Esophagus squamous epithelium (tissue), 5 donors: ENCODE results near the gene COPZ1. TPM values are rescaled to one million over a fixed set of nuclear protein-coding genes. Genes with fewer than 3 reads are reported as not detected.

Experiments used
- DNase-seq: peaks from one replicate; lab custom pipeline; 2025; lab: John Stamatoyannopoulos, UW
- H3K27ac ChIP-seq, 4 donors: fragments of 200-600 bp; sonication (generic); one replicate each; pipeline ENCODE4 v1.5.1; 2016 to 2019; ENCODE audit warnings: mild to moderate bottlenecking in 1 of 4
- H3K27me3 ChIP-seq, 4 donors: fragments of 200-600 bp; sonication (generic); 1 replicate in 3 of 4; 2 replicates in 1 of 4; pipeline versions ENCODE4 v1.5.1 to v1.6.0; 2017 to 2021; ENCODE audit warnings: antibody characterized with exemption in 1 of 4
- H3K36me3 ChIP-seq, 3 donors: fragments of 200-600 bp; sonication (generic); one replicate each; pipeline ENCODE4 v1.5.1; 2016 to 2019
- H3K4me1 ChIP-seq, 3 donors: fragments of 200-600 bp; sonication (generic); one replicate each; pipeline ENCODE4 v1.5.1; 2017 to 2019
- H3K4me3 ChIP-seq, 4 donors: fragments of 200-600 bp; sonication (generic); 1 replicate in 3 of 4; 2 replicates in 1 of 4; pipeline ENCODE4 v1.5.1; 2016 to 2019; ENCODE audit warnings: mild to moderate bottlenecking in 2 of 4, moderate library complexity in 1 of 4
- H3K9me3 ChIP-seq, 3 donors: fragments of 200-600 bp; sonication (generic); one replicate each; pipeline ENCODE4 v1.5.1; 2016 to 2019
- POLR2A ChIP-seq, 4 donors: fragments of 450-650 bp; IDR thresholded peaks; one replicate each; pipeline ENCODE4 v1.6.1; 2017; ENCODE audit warnings: antibody characterized with exemption in 4 of 4, mild to moderate bottlenecking in 4 of 4, moderate library complexity in 3 of 4
- WGBS, 2 donors: methylation state at CpG; one replicate each; pipeline ENCODE4 v1.1.5; 2018; 5-methylcytosine and 5-hydroxymethylcytosine counted together
- intact Hi-C: fragments of 100-400 bp; cut with DNase I; formaldehyde crosslinking; loops from one replicate; pipeline ENCODE4 v1.15.0; 2022
- total RNA-seq, 4 donors: library from RNA; depleted of rRNA; stranded (reverse); fragments of >200 nt; gene quantifications; one replicate each; pipeline ENCODE4 v1.1.0, GENCODE V29; 2016
- TF ChIP-seq, protein P1 (sequence below), 6 experiments: fragments of 450-650 bp in 4 of 6; fragments of 200-600 bp in 2 of 6; sonication (generic) in 2 of 6; IDR thresholded peaks; one replicate each; pipeline ENCODE4 v1.5.1; 2016 to 2019; ENCODE audit warnings: antibody characterized with exemption in 6 of 6, mild to moderate bottlenecking in 4 of 6, moderate library complexity in 4 of 6
- donor health status: DM: yes; HTN: yes; CAD: no.

COPZ1 gene, protein sequence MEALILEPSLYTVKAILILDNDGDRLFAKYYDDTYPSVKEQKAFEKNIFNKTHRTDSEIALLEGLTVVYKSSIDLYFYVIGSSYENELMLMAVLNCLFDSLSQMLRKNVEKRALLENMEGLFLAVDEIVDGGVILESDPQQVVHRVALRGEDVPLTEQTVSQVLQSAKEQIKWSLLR
- total RNA-seq, result 100 to 1,000 TPM in 2 of 4 donors, 10 to 100 TPM in 2; 68.1 to 153 (median 97.9) TPM

DNA sequence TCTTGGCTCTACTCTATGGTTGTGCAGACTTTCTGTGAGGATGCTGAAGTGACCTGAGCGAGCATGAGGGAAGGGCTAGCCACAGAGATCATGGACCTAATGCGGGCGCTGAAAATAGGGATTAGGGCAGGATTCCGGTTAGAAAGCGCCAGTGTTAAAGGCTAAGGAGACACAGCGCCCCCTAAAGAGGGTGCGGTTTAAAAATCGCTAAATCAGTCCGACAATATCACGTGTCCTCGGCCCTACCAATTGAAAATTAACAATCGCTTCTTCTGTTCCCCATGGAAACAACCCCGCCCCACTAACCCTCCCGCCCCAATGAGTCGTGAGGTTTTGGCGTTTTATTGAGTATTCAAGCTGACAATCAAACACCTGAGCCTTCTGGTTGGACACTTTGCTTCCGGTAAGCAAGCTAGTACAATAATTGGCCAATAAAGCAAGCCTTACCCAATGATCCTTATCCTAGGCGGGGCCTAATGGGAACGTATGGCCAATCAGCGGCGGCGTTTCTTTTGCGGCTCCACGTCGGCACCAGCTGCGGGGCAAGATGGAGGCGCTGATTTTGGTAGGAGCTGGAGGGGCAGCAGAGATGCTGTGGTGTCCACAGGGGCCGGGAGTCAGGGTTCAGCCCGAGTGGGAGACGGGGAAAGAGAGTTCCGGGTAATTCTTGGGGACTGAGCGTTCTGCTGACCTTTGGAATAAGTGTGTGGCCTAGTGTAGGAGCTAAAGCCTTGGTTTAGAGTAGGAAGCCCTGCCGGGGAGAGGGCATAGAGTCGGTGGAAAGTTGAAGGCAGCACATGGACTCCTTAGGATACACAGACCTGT is at the start of gene COPZ1:
Gene COPZ1 (plus strand): TSS at position 515 of the 825 bp plus-strand sequence. CDS start 33 bp downstream, at position 548.
- WGBS, 2 donors, result 1 to 2% methylated on average over 22 to 29 of the region's 34 CpGs
- TF ChIP-seq, protein P1, sequence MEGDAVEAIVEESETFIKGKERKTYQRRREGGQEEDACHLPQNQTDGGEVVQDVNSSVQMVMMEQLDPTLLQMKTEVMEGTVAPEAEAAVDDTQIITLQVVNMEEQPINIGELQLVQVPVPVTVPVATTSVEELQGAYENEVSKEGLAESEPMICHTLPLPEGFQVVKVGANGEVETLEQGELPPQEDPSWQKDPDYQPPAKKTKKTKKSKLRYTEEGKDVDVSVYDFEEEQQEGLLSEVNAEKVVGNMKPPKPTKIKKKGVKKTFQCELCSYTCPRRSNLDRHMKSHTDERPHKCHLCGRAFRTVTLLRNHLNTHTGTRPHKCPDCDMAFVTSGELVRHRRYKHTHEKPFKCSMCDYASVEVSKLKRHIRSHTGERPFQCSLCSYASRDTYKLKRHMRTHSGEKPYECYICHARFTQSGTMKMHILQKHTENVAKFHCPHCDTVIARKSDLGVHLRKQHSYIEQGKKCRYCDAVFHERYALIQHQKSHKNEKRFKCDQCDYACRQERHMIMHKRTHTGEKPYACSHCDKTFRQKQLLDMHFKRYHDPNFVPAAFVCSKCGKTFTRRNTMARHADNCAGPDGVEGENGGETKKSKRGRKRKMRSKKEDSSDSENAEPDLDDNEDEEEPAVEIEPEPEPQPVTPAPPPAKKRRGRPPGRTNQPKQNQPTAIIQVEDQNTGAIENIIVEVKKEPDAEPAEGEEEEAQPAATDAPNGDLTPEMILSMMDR (IDR thresholded peaks at IDR 0.05), result peak; percentile 63 to 80 (median 72)
- peak in 3 of 4 donors; percentile 49 to 83 (median 77) for TF ChIP-seq POLR2A (IDR thresholded peaks at IDR 0.05)

DNA sequence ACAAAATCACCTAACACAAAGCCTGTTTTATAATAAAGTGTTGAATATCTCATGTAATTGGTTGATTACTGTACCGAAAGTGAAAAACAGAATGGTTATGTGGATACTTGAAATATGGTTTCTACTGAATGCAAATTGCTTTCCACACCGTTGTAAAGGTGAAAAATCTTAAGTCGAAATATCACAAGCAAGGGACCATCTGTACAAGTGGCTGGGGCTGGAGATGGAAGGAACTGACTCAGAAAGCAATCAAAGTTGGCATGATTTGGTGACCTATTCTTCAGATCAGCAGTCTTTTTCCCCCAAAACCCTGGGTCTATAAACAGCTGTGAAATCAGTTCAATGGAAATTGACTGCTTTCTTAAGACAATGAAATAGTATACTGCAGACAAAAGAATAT is 48.6 kb upstream of the COPZ1 start:
- WGBS, 2 donors, result 85 to 87% methylated on average over 3 of the region's 3 CpGs
- no peaks in the 10 kb centered on the region for H3K27me3 ChIP-seq
- H3K4me1 ChIP-seq, result peaks cover 14 to 33% (median 14%) of the 10 kb centered on the region in 3 donors
- no peak for DNase-seq
- no peaks in the 10 kb centered on the region for H3K9me3 ChIP-seq
- peaks cover 0 to 23% (median 0%) of the 10 kb centered on the region in 3 donors for H3K36me3 ChIP-seq
- no peak for TF ChIP-seq POLR2A (IDR thresholded peaks at IDR 0.05)
- TF ChIP-seq, protein P1 (IDR thresholded peaks at IDR 0.05), result no peak
- no peak overlapping the region for H3K4me3 ChIP-seq
- intact Hi-C loops, result no loop called here
- no peak overlapping the region for H3K27ac ChIP-seq

More for the DNA sequence above, at the start of gene COPZ1:
- peak within 1 kb of the TSS; percentile 73 to 93 (median 82) for H3K4me3 ChIP-seq
- intact Hi-C loops, result no loop called here
- peak within 1 kb of the TSS; percentile 88 to 96 (median 92) for H3K27ac ChIP-seq
- H3K4me1 ChIP-seq, result peaks cover 6 to 49% (median 15%) of the 10 kb centered on the region in 3 donors
- no peaks in the 10 kb centered on the region for H3K27me3 ChIP-seq
- no peaks in the 10 kb centered on the region for H3K9me3 ChIP-seq
- H3K36me3 ChIP-seq, result peaks cover 0 to 10% (median 0%) of the 10 kb centered on the region in 3 donors
- DNase-seq, result peak; percentile 93

DNA sequence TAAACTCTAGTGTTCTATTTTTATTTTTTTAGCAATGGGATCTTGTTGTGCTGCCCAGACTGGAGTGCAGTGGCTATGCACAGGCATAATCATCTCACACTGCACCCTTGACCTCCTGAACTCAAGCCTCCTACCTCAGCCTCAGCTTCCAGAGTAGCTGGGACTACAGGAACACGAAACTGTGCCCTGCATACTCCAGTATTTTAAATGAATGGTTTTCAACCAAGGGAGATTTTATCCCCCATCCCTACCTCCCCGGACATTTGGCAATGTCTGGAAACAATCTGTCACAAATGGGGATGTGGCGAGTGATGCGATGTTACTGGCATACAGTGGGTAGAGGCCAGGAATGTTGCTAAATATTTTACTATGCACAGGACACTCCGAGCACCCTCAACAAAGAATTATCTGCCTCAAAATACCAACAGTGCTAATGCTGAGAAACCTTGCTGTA is 47.1 kb upstream of the COPZ1 start:
- no peak for DNase-seq
- intact Hi-C loops, result no loop called here
- H3K4me3 ChIP-seq, result peak overlapping the region in 3 of 4 donors; percentile 84 to 93 (median 85)
- TF ChIP-seq, protein P1 (IDR thresholded peaks at IDR 0.05), result no peak
- TF ChIP-seq POLR2A (IDR thresholded peaks at IDR 0.05), result no peak
- H3K27ac ChIP-seq, result peak overlapping the region; percentile 40 to 96 (median 91)
- H3K36me3 ChIP-seq, result peaks cover 6 to 32% (median 7%) of the 10 kb centered on the region in 3 donors
- WGBS, 2 donors, result 19 to 20% methylated on average over 5 of the region's 5 CpGs
- H3K9me3 ChIP-seq, result no peaks in the 10 kb centered on the region
- no peaks in the 10 kb centered on the region for H3K27me3 ChIP-seq
- peaks cover 23 to 47% (median 27%) of the 10 kb centered on the region in 3 donors for H3K4me1 ChIP-seq

DNA sequence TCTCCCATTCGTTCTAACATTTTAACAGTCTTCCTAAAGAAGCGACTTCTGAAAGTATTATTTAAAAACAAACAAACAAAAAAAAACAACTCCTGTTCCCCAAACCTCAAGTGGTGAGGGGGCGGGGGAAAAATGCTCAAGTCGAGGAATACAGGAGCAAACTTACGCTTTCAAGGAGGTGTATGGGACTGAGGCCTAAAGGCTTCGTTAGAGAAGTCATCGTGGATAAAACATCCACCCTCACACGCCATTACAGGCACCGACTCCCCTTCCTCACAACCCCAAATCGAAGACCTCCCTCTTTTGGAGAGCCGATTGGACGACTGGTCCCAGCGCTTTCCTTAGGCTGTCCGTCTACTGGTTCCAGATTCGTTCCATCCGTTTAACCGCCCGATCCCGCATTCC is 45.7 kb upstream of the COPZ1 start:
- 0% methylated on average over 13 to 18 of the region's 19 CpGs for WGBS, 2 donors
- H3K4me3 ChIP-seq, result peak overlapping the region; percentile 50 to 93 (median 84)
- no peaks in the 10 kb centered on the region for H3K9me3 ChIP-seq
- peak overlapping the region; percentile 88 to 98 (median 95) for H3K27ac ChIP-seq
- H3K4me1 ChIP-seq, result peaks cover 34 to 61% (median 41%) of the 10 kb centered on the region in 3 donors
- intact Hi-C loops, result no loop called here
- no peak for DNase-seq
- TF ChIP-seq, protein P1 (IDR thresholded peaks at IDR 0.05), result no peak
- no peak for TF ChIP-seq POLR2A (IDR thresholded peaks at IDR 0.05)
- H3K36me3 ChIP-seq, result peaks cover 18 to 33% (median 19%) of the 10 kb centered on the region in 3 donors
- no peaks in the 10 kb centered on the region for H3K27me3 ChIP-seq
